Spleen (tissue), 7 donors: ENCODE measurements around the gene BHLHE23.

Experiments
- POLR2A ChIP-seq, 3 donors: fragments of 450-650 bp; IDR thresholded peaks; one replicate each; pipeline ENCODE4 v1.5.1; 2017; ENCODE audit warnings: antibody characterized with exemption in 3 of 3, mild to moderate bottlenecking in 1 of 3
- POLR2AphosphoS5 ChIP-seq, 3 donors: sonication (generic); formaldehyde crosslinking; IDR thresholded peaks; one replicate each; pipeline ENCODE4 v1.5.1; 2017; ENCODE audit warnings: antibody characterized with exemption in 3 of 3
- TF ChIP-seq, protein P1 (sequence below), 11 experiments: fragments of 200-600 bp in 7 of 11; fragments of 450-650 bp in 4 of 11; sonication (generic) in 4 of 11; IDR thresholded peaks in 8 of 11; conservative IDR thresholded peaks in 3 of 11; 1 replicate in 7 of 11; 2 replicates in 4 of 11; pipeline versions ENCODE4 v1.4.0 to v1.8.0; 2016 to 2021; ENCODE audit warnings: antibody characterized with exemption in 11 of 11, inconsistent platforms in 4 of 11, mild to moderate bottlenecking in 1 of 11
- donor health status: DM: no; HTN: no; CAD: no; lungs with moderate emphysema.
- donor health status: DM: no; HTN: no; CAD: no.
- donor health status: DM: no; HTN: no; CAD: no.

DNA sequence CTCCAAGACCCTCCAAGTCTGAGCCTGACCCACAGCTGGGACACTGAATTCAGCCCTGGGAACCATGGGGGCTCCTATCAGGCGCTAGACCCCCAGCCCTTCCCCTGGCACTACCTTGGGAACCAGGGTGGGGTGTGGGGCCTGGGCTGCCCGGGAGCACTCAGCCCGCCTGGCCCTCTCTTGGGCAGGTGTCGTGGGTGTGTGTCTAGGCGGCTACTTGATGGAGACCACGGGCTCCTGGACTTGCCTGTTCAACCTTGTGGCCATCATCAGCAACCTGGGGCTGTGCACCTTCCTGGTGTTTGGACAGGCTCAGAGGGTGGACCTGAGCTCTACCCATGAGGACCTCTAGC, 39.6 kb downstream of the BHLHE23 start:
- TF ChIP-seq, protein P1, sequence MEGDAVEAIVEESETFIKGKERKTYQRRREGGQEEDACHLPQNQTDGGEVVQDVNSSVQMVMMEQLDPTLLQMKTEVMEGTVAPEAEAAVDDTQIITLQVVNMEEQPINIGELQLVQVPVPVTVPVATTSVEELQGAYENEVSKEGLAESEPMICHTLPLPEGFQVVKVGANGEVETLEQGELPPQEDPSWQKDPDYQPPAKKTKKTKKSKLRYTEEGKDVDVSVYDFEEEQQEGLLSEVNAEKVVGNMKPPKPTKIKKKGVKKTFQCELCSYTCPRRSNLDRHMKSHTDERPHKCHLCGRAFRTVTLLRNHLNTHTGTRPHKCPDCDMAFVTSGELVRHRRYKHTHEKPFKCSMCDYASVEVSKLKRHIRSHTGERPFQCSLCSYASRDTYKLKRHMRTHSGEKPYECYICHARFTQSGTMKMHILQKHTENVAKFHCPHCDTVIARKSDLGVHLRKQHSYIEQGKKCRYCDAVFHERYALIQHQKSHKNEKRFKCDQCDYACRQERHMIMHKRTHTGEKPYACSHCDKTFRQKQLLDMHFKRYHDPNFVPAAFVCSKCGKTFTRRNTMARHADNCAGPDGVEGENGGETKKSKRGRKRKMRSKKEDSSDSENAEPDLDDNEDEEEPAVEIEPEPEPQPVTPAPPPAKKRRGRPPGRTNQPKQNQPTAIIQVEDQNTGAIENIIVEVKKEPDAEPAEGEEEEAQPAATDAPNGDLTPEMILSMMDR (IDR thresholded peaks at IDR 0.05 in 8 of 11, conservative IDR thresholded peaks at IDR 0.05 in 3 of 11) = no peak
- TF ChIP-seq POLR2AphosphoS5 (IDR thresholded peaks at IDR 0.05) (no peak), POLR2A (IDR thresholded peaks at IDR 0.05) (no peak)
